OCI-LY3 (cell line): Measurements from ENCODE around the gene FBXO33.

Experiments used
- H2AFZ ChIP-seq: fragments of 200-600, 300-600 bp; shearing (Covaris generic); 2 replicates; pipeline ENCODE4 v1.6.0; 2014; ENCODE audit warnings: antibody characterized with exemption, low read depth, low read length
- H3K27ac ChIP-seq: fragments of 200-600, 300-600 bp; sonication (generic); 2 replicates; pipeline ENCODE4 v1.5.1; 2014; ENCODE audit warnings: mild to moderate bottlenecking, low read length, moderate library complexity, mixed read lengths
- H3K27me3 ChIP-seq: fragments of 200-600, 300-600 bp; sonication (generic); 2 replicates; pipeline ENCODE4 v1.6.1; 2014; ENCODE audit warnings: low read depth, low read length, mixed read lengths
- H3K36me3 ChIP-seq: fragments of 200-600, 300-600 bp; sonication (generic); replicated peaks from 2 replicates; pipeline ENCODE3; 2014; ENCODE audit warnings: low read depth, low read length, mixed read lengths
- H3K4me1 ChIP-seq: fragments of 300-600, 200-600 bp; sonication (generic); 2 replicates; pipeline ENCODE4 v1.6.1; 2014; ENCODE audit warnings: low read length, mixed read lengths
- H3K4me2 ChIP-seq: fragments of 200-600, 300-600 bp; sonication (generic); 2 replicates; pipeline ENCODE4 v1.6.1; 2014; ENCODE audit warnings: low read length, mixed read lengths
- H3K4me3 ChIP-seq: fragments of 300-600, 200-600 bp; sonication (generic); 2 replicates; pipeline ENCODE4 v1.5.1; 2014; ENCODE audit warnings: antibody characterized with exemption, mild to moderate bottlenecking, low read length, moderate library complexity
- H3K79me2 ChIP-seq: fragments of 300-600, 200-600 bp; shearing (Covaris generic); 2 replicates; pipeline ENCODE4 v1.6.1; 2014; ENCODE audit warnings: mild to moderate bottlenecking, low read length, mixed read lengths
- H3K9ac ChIP-seq: fragments of 300-600, 200-600 bp; shearing (Covaris generic); 2 replicates; pipeline ENCODE4 v1.6.0; 2014; ENCODE audit warnings: mild to moderate bottlenecking, low read length, moderate library complexity
- H3K9me3 ChIP-seq: fragments of 200-600, 300-600 bp; shearing (Covaris generic); 2 replicates; pipeline ENCODE4 v1.6.1; 2014; ENCODE audit warnings: low read length, mixed read lengths; ENCODE audit not compliant: insufficient read depth
- H4K20me1 ChIP-seq: fragments of 200-600, 300-600 bp; sonication (generic); 2 replicates; pipeline ENCODE4 v1.6.1; 2016; ENCODE audit warnings: low read length, mixed read lengths; ENCODE audit not compliant: insufficient read depth
- CTCF ChIP-seq: fragments of 200-600, 300-600 bp; sonication (generic); IDR thresholded peaks from 2 replicates; pipeline ENCODE4 v1.5.1; 2014; ENCODE audit warnings: antibody characterized with exemption, low read length, low read depth
- EZH2phosphoT487 ChIP-seq: fragments of 200-600 bp; shearing (Covaris generic); IDR thresholded peaks from 2 replicates; pipeline ENCODE4 v1.6.1; 2018; ENCODE audit warnings: antibody characterized with exemption, mixed run types, low read depth

FBXO33 gene

DNA sequence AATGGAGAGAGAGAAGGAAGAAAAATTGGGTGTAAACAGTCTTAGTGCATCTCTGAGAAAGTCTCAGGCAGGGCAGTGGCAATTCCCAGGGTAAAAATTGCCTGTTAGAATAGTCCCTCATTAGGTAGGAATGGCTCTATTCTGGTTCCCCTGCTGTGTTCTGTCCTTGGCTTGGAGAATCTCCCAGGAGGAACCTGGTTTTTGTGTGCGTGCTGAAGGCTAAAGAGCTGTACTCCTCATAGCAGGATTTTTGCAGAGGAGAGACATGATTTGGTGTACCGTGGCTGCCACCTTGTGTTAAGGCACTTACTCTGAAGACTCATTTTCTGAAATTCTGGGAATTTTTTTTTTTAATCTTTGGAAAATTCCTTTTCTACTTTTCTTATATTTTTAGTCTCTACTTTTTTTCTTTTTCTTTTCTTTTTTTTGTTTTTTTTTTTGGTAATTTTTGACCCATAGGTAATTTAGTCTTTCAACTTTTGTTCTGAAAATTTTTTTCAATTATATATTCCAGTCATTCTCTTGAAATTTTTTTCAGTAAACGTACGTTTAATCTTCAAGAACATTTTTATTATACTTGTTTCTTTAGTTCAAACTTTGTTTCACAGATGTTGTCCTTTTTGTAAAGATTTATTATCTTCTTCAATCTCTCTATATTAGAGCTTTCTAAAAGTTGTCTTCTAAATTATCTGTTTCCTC lies 63.8 kb downstream of the FBXO33 start:
- Histone ChIP-seq H3K4me3 (no peak overlapping the region), H3K4me2 (no peak overlapping the region), H2AFZ (no peak overlapping the region), H3K27me3 (no peaks in the 10 kb centered on the region), H3K4me1 (no peaks in the 10 kb centered on the region), H3K9me3 (0 out of 2 replicates have a peak, but pooled peaks cover 7% of the 10 kb centered on the region), H3K9ac (no peak overlapping the region), H3K79me2 (no peaks in the 10 kb centered on the region), H4K20me1 (no peaks in the 10 kb centered on the region), H3K27ac (no peak overlapping the region), H3K36me3 (peaks cover 13% of the 10 kb centered on the region)
- no peak for TF ChIP-seq EZH2phosphoT487
- TF ChIP-seq CTCF, result peak; percentile 60

- Histone ChIP-seq H3K79me2 (no peaks in the 10 kb centered on the region), H3K4me3 (no peak overlapping the region), H3K27me3 (no peaks in the 10 kb centered on the region), H2AFZ (no peak overlapping the region), H3K36me3 (peaks cover 13% of the 10 kb centered on the region), H4K20me1 (no peaks in the 10 kb centered on the region), H3K27ac (no peak overlapping the region), H3K4me2 (no peak overlapping the region), H3K9ac (no peak overlapping the region), H3K9me3 (0 out of 2 replicates have a peak, but pooled peaks cover 7% of the 10 kb centered on the region), H3K4me1 (no peaks in the 10 kb centered on the region)
- TF ChIP-seq CTCF, result no peak
These were observed 64.9 kb downstream of the FBXO33 start for GRCh38 chr14:39367387-39367751.

DNA sequence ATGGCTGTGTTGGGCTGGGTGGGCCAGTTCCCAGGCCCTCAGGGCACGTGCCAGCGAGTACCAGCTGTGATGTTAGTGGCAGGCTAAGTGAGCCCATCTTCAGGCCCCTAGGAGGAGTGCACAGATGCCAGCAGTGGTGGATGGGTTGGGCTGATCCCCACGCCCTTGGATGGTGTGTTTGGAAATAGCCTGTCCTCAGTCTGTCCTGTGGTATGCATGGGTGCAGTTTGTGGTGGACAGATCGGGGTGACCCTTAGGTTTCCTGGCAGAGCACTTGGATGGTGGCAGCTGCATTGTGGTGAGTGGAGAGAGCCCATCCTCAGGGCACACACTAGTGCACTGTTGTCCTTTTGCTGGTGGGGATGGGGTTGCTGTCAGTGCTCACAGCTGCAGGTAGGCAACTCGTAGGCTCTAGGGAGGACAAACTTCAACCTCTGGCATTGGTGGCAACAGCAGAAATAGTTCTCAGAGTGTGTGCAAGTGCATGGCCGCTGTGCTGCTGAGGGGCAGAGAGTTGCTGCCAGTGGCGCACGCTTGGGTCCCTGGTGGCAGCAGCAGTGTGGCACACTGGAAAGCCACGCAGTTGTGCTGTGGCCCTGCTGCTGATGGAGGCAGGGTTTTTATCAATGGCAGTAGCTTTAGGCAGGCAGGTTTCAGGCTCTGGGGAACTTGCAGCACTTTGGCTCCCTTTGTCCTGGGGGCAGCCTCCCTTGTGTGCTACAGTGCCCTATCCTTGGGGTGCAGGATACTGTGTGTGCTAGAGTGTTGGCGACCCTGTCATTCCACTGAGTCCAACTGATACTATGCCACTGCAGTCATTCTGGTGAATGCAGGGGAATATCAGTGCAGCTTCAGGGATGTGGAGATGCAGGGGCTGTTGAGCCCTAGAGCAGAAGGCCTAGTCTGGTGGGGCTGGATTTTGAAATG lies 65.5 kb downstream of the FBXO33 start:
- H3K27ac ChIP-seq, result no peak overlapping the region
- no peak overlapping the region for H3K4me2 ChIP-seq

More for the DNA sequence above, 65.5 kb downstream of the FBXO33 start:
- Histone ChIP-seq H4K20me1 (no peaks in the 10 kb centered on the region), H3K9me3 (0 out of 2 replicates have a peak, but pooled peaks cover 7% of the 10 kb centered on the region), H3K4me1 (no peaks in the 10 kb centered on the region), H2AFZ (no peak overlapping the region), H3K9ac (no peak overlapping the region), H3K36me3 (peaks cover 13% of the 10 kb centered on the region), H3K79me2 (no peaks in the 10 kb centered on the region), H3K27me3 (no peaks in the 10 kb centered on the region), H3K4me3 (no peak overlapping the region)
- TF ChIP-seq EZH2phosphoT487, result no peak
- TF ChIP-seq CTCF, result no peak
